Inflammatory macrophage treated with lipopolysaccharide for 1 hour (primary cell): ENCODE measurements around the gene KRT85.
"Not testable (repeated sequence)": the region's sequence is repeated elsewhere in the genome, so short reads cannot be mapped to it uniquely, and the experiment has no call there.

Experiments
- DNase-seq, 2 donors: peaks; one replicate each; pipeline ENCODE4 v3.0.0-alpha.2; 2020 to 2022

Gene KRT85

DNA sequence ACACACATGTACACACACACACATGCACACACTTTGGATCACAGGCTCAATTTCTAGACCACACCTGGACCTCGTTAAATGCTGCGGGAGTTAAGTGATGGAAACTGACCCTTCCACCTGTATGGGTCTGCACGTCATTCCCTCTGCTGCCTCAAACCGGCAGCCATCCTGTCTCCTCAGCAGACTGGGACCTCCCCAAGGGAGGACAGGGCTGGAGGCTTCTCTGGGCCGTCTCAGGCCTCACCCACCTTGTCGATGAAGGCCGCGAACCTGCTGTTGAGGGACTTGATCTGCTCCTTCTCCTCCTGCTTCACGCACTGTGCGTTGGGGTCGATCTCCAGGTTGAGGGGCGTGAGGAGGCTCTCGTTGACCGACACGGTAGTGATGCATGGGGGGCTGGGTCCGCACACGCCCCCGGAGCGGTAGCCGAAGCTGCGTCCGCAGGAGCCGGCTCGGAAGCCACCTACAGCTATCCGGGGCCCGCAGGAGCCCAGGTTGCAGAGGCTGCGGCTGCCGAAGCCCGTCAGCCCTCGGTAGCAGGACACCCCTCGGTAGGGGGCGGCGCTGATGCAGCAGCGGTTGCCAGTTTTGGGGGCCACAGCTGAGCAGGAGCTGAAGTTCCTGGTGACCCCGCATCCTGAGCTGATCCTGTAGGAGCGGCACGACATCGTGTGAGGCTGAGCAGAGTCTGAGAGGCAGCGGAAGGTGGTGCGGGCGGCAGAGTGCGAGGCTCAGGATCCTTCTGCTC lies at the start of gene KRT85:
KRT85 (minus strand) TSS at position 744 of the 748 bp plus-strand sequence; CDS start at position 668, 76 bp downstream.
- no peak for DNase-seq

DNA sequence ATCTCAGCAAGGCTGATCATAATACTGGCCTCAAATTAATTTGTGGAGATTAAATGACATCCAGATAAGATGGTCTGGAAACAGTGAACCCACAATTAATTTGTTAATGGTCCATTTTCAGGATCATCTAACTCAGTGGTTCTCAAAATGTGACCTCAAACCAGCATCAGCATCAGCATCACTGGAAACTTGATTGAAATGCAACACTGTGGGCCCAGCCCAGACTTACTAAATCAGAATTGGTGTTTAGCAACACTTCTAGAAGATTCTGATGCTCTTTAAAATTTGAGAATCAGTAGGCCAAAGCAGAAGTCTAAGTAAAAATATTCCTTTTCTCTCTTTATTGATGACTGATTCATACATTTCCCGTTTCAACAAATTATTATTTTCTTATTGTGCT lies 49.5 kb upstream of the KRT85 start:
- peak in 1 of 2 donors; percentile 14 for DNase-seq

DNA sequence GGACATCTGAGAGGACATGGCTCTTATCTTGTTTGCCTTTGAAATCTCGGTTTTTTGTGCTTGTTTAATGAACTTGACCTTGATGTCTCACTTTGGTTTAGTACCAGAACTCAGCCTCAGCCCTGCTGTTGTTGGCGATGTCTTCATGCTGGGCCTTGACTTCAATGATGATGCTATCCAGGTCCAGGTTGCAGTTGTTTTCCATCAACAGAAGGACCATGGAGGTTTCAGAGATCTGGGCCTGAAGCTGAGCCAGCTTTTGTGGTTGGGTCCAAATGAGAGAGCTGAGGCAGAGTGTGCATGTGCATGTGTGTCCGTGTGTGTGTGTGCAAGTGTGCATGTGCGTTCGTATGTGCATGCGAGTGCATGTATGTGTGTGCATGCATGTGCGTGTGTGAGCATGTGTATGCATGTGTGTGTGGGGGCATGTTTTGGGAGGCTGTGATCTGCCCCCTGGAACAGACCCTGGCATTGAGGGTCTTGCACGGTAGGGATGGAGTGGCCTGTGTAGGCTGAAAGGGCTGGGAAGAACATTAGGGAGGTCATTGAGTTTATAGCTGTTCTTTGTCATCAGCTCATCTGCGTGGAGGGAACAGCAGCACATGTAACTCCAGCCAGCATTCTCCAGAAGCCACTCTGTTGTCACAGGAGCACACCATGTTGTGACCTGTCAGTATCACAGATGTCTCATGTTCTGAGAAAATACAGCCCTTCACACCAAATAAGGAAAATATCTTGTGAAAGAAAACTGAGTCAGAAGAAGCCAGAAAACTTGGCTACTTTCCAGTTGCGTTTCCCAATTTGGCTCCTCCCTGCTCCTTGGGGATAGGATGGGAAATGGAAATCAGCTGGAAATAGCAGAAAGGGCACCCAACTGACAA lies 48.8 kb upstream of the KRT85 start:
- peak; percentile 23 to 80 for DNase-seq

- no peak for DNase-seq
These were observed 47.7 kb upstream of the KRT85 start for GRCh38 chr12:52414936-52415335.

DNA sequence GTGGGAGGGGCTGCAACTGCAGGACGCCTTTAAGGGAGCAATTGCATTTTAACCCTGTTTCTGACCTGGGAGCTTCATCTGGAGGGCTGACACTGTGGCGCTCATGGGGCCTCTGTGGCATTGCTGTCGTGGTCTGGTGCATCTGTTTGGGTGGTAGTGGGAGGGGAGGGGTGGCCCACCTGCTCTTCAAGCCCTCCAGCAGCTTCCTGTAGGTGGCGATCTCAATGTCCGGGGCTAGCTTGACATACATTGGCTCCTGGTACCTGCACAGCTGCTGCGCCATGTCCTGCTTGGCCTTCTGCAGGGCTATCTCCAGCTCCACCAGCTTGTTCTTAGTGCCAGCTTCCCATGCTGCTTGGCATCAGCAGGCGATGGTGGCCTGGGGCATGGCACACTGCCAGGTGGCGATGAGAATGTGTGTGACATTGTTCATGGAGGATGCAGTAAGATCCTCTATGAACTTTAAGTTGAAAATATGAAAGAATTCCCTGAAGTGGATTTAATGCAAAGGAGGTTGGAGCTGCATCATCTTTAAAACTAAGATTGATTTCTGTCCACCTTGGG lies 46.6 kb upstream of the KRT85 start:
- no peak for DNase-seq

GRCh38 chr12:52413202-52413601 lies 45.9 kb upstream of the KRT85 start:
- DNase-seq = no peak

DNA sequence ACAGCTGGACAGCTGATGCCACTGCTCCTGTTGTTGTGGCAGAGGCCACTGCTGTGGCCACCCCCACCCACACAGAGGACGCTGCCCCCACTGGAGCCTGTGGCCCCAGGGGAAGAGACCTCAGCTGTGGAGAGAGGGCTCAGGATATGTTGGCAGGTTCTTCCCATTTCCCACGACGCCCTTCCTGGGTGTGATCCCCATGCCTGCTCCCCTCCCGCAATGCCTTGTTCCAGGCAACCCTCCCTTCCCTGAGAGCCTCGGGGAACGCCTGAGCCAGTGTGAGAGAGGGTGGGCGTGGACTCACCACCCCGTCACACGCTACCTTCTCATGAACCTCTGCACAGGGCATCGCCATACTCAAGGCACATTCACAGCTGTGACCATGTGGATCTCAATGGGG lies 44.5 kb upstream of the KRT85 start:
- DNase-seq = no peak

- DNase-seq = not testable (repeated sequence)
These were observed 43.4 kb upstream of the KRT85 start for GRCh38 chr12:52410589-52411248.

- no peak for DNase-seq
These were observed 40.6 kb upstream of the KRT85 start for GRCh38 chr12:52407918-52408317.

- DNase-seq = no peak
These were observed 38.7 kb upstream of the KRT85 start, which contains the start of gene KRT82 for GRCh38 chr12:52405922-52406385. Gene KRT82, minus strand, starts transcription at chr12:52406335. Its CDS starts 58 bp downstream, at chr12:52406277.

DNA sequence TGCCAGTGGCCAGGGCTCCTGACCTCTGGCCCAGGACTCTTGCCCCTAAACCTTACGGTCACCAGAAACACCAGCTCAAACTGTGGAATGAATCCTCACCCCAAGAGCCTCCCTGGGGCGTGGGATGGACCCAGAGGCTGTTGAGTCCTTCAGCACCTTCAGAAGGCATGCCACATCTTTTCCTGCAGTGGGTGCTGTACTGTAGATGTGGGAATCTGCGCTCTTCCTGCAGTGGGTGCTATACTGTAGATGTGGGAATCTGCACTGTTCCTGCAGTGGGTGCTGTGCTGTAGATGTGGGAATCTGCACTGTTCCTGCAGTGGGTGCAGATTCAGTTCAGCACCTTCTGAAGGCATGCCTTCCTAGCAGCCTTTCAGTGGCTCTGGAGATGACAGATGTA lies 37.7 kb upstream of the KRT85 start:
- DNase-seq = no peak

GRCh38 chr12:52403561-52403960 lies 36.3 kb upstream of the KRT85 start:
- DNase-seq = no peak

GRCh38 chr12:52402873-52403540 lies 35.7 kb upstream of the KRT85 start:
- no peak for DNase-seq

GRCh38 chr12:52402377-52402776 lies 35.1 kb upstream of the KRT85 start:
- no peak for DNase-seq

GRCh38 chr12:52401926-52402325 lies 34.6 kb upstream of the KRT85 start:
- no peak for DNase-seq

DNA sequence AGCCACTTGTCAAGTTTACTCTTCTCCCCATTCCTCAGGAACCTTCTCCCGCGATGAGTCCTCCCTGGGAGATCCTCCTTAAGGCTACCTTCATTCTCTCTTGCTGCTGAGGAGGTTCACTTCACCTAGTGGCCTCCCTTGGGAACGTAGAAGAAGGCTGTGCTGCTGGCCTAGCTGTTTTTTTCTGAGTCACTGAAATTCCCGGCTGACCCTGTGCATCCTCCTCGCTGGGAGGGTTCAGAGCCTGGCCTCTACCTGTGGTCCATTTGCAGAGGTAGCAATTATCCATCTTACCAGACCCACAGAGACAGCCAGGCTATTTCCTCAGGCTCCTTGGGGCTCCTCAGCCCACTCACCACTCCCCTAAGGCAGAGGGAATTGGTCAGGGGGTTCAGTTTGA lies 34.2 kb upstream of the KRT85 start:
- no peak for DNase-seq

GRCh38 chr12:52400906-52401305 lies 33.6 kb upstream of the KRT85 start:
- DNase-seq = no peak

DNA sequence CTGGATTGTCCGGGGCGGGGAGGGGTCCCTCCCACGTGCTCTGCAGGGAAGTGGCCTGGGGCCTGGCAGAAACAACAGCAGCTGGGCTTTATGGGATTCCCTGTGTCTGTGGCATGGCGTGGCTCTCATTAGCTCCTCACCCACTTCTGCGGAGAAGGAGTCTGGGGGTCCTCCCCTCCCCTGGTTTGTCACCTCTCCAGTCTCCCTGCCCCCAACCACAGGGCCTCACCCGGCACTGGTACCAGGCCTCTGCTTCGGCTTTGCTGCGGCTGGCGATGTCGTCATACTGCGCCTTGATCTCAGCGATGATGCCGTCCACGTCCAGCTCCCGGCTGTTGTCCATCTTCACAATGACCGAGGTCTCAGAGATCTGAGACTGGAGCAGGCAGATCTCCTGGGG lies 32.5 kb upstream of the KRT85 start:
- no peak for DNase-seq

DNA sequence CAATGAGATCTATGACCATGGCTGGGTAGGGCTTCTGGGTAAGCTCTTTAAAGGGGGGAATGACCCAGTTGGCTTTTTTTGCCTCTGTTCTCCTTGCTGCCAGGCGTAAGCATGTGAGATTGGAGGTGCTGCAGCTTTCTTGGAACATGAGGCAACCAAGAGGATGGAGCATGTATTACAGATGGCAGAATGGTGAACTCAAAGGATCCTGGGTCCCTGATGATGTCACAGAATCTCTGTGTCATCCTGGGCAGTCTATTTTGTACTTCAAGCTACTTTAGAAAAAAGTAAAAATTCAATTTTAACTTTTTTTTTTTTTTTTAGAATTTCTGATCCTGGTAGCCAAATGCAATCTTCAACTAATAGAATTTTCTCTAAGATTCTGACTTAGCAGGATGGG lies 30.9 kb upstream of the KRT85 start:
- DNase-seq = no peak

GRCh38 chr12:52396656-52397055 lies 29.4 kb upstream of the KRT85 start:
- no peak for DNase-seq

- DNase-seq = no peak
These were observed 28.6 kb upstream of the KRT85 start for GRCh38 chr12:52395761-52396434.
